Parathyroid adenoma (tissue), 2 donors: ENCODE results near the gene ATP7B.

Experiments used
- H2AFZ ChIP-seq: fragments of 300-600 bp; sonication (generic); one replicate; pipeline ENCODE4 v1.7.0; 2017; ENCODE audit warnings: antibody characterized with exemption, mild to moderate bottlenecking
- H3K27ac ChIP-seq: fragments of 300-600 bp; sonication (generic); one replicate; pipeline ENCODE4 v1.7.0; 2017
- H3K27me3 ChIP-seq: fragments of 300-600 bp; sonication (generic); one replicate; pipeline ENCODE4 v1.7.0; 2017; ENCODE audit warnings: low read length; ENCODE audit not compliant: control insufficient read depth, insufficient read depth
- H3K36me3 ChIP-seq: fragments of 300-600 bp; sonication (generic); one replicate; pipeline ENCODE4 v1.7.0; 2017; ENCODE audit warnings: low read length; ENCODE audit not compliant: control insufficient read depth, insufficient read depth
- H3K4me1 ChIP-seq: fragments of 300-600 bp; sonication (generic); one replicate; pipeline ENCODE4 v1.7.0; 2017; ENCODE audit warnings: control low read depth
- H3K4me2 ChIP-seq: fragments of 300-600 bp; sonication (generic); one replicate; pipeline ENCODE4 v1.7.0; 2017; ENCODE audit warnings: low read length
- H3K4me3 ChIP-seq: fragments of 300-600 bp; sonication (generic); one replicate; pipeline ENCODE4 v1.7.0; 2017; ENCODE audit warnings: low read depth, low read length
- H3K79me2 ChIP-seq: fragments of 300-600 bp; sonication (generic); one replicate; pipeline ENCODE4 v1.7.0; 2017; ENCODE audit warnings: control low read depth
- H3K9ac ChIP-seq: fragments of 300-600 bp; sonication (generic); one replicate; pipeline ENCODE4 v1.7.0; 2017; ENCODE audit warnings: mild to moderate bottlenecking
- H3K9me3 ChIP-seq: fragments of 300-600 bp; sonication (generic); one replicate; pipeline ENCODE4 v1.7.0; 2017; ENCODE audit warnings: low read length; ENCODE audit not compliant: control insufficient read depth
- TF ChIP-seq, protein P1 (sequence below): fragments of 300-600 bp; sonication (generic); IDR thresholded peaks from one replicate; pipeline ENCODE4 v1.7.0; 2017; ENCODE audit warnings: antibody characterized with exemption, mild to moderate bottlenecking
- donor health status: primary hyperparathyroidism.

The ATP7B gene

DNA sequence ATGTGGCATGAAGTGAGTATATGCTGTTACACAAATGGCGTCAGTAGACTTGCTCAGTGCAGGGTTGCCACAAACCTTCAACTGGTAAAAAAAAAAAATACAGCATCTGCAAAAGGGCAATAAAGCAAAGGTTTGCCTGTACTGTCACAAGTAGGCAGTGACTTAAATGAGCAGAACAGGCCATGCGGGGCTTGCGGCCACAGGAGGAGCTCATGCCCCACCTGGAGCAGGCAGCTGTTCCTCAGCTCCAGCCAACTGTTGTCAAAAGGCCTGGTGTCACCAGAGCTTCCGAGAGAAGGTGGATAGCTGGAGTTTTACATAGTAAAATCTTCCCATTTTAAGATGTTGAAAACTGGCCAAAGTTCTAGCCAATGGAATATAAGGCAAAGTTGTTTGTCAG lies 7.7 kb downstream of the ATP7B start:
- H3K79me2 ChIP-seq: no peaks in the 10 kb centered on the region
- no peak overlapping the region for H3K4me2 ChIP-seq
- H3K36me3 ChIP-seq: no peaks in the 10 kb centered on the region
- TF ChIP-seq, protein P1, sequence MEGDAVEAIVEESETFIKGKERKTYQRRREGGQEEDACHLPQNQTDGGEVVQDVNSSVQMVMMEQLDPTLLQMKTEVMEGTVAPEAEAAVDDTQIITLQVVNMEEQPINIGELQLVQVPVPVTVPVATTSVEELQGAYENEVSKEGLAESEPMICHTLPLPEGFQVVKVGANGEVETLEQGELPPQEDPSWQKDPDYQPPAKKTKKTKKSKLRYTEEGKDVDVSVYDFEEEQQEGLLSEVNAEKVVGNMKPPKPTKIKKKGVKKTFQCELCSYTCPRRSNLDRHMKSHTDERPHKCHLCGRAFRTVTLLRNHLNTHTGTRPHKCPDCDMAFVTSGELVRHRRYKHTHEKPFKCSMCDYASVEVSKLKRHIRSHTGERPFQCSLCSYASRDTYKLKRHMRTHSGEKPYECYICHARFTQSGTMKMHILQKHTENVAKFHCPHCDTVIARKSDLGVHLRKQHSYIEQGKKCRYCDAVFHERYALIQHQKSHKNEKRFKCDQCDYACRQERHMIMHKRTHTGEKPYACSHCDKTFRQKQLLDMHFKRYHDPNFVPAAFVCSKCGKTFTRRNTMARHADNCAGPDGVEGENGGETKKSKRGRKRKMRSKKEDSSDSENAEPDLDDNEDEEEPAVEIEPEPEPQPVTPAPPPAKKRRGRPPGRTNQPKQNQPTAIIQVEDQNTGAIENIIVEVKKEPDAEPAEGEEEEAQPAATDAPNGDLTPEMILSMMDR: no peak
- H3K4me1 ChIP-seq: peaks cover 8% of the 10 kb centered on the region
- no peaks in the 10 kb centered on the region for H3K9me3 ChIP-seq
- no peak overlapping the region for H3K9ac ChIP-seq
- H3K27ac ChIP-seq: no peak overlapping the region
- H2AFZ ChIP-seq: no peak overlapping the region
- H3K27me3 ChIP-seq: no peaks in the 10 kb centered on the region
- no peak overlapping the region for H3K4me3 ChIP-seq

GRCh38 chr13:52002361-52002760 lies 8.9 kb downstream of the ATP7B start:
- H3K4me2 ChIP-seq: no peak overlapping the region
- H2AFZ ChIP-seq: no peak overlapping the region
- TF ChIP-seq, protein P1: no peak
- no peak overlapping the region for H3K4me3 ChIP-seq
- H3K79me2 ChIP-seq: no peaks in the 10 kb centered on the region
- H3K36me3 ChIP-seq: no peaks in the 10 kb centered on the region
- peaks cover 14% of the 10 kb centered on the region for H3K4me1 ChIP-seq
- no peaks in the 10 kb centered on the region for H3K9me3 ChIP-seq
- no peak overlapping the region for H3K9ac ChIP-seq
- no peak overlapping the region for H3K27ac ChIP-seq
- H3K27me3 ChIP-seq: no peaks in the 10 kb centered on the region

- no peaks in the 10 kb centered on the region for H3K27me3 ChIP-seq
- peaks cover 14% of the 10 kb centered on the region for H3K4me1 ChIP-seq
- no peak overlapping the region for H2AFZ ChIP-seq
- H3K4me2 ChIP-seq: no peak overlapping the region
- TF ChIP-seq, protein P1: peak; percentile 58
- H3K9me3 ChIP-seq: no peaks in the 10 kb centered on the region
- H3K79me2 ChIP-seq: no peaks in the 10 kb centered on the region
- H3K9ac ChIP-seq: no peak overlapping the region
- H3K27ac ChIP-seq: no peak overlapping the region
- H3K36me3 ChIP-seq: no peaks in the 10 kb centered on the region
- H3K4me3 ChIP-seq: no peak overlapping the region
Measured at GRCh38 chr13:52001120-52001731, 10.0 kb downstream of the ATP7B start.

GRCh38 chr13:51999921-52000320 lies 11.3 kb downstream of the ATP7B start:
- H3K4me3 ChIP-seq: peak overlapping the region; percentile 40

More at GRCh38 chr13:51999921-52000320, 11.3 kb downstream of the ATP7B start:
- H3K79me2 ChIP-seq: no peaks in the 10 kb centered on the region
- H3K9ac ChIP-seq: no peak overlapping the region
- peak overlapping the region; percentile 68 for H2AFZ ChIP-seq
- peaks cover 23% of the 10 kb centered on the region for H3K4me1 ChIP-seq
- peak overlapping the region; percentile 87 for H3K27ac ChIP-seq
- no peaks in the 10 kb centered on the region for H3K36me3 ChIP-seq
- no peaks in the 10 kb centered on the region for H3K27me3 ChIP-seq
- peak overlapping the region; percentile 60 for H3K4me2 ChIP-seq
- no peaks in the 10 kb centered on the region for H3K9me3 ChIP-seq
- TF ChIP-seq, protein P1: no peak
